Thyroid gland (tissue), 4 donors: ENCODE data around the gene MACROH2A1. TPM values are rescaled to one million over a fixed set of nuclear protein-coding genes. Genes with fewer than 3 reads are reported as not detected.

Experiments used
- DNase-seq, 2 donors: peaks; one replicate each; pipeline ENCODE4 v3.0.0-alpha.2; 2019
- H3K27ac ChIP-seq, 3 donors: fragments of 200-600 bp; sonication (generic); 1 replicate in 2 of 3; 2 replicates in 1 of 3; pipeline ENCODE4 v1.5.1; 2016 to 2019; ENCODE audit warnings: mild to moderate bottlenecking in 1 of 3, moderate library complexity in 1 of 3
- H3K27me3 ChIP-seq: fragments of 200-600 bp; sonication (generic); one replicate; pipeline ENCODE4 v1.5.1; 2019
- H3K36me3 ChIP-seq, 2 donors: fragments of 200-600 bp; sonication (generic); one replicate each; pipeline ENCODE4 v1.5.1; 2016 to 2019
- H3K4me1 ChIP-seq, 2 donors: fragments of 200-600 bp; sonication (generic); one replicate each; pipeline ENCODE4 v1.5.1; 2017 to 2019
- H3K4me3 ChIP-seq, 3 donors: fragments of 200-600 bp; sonication (generic); replicated peaks in 1 of 3; 1 replicate in 2 of 3; 2 replicates in 1 of 3; pipeline ENCODE4 v1.5.1; 2016; ENCODE audit warnings: mild to moderate bottlenecking in 1 of 3
- H3K9me3 ChIP-seq: fragments of 200-600 bp; sonication (generic); one replicate; pipeline ENCODE4 v1.5.1; 2017
- CTCF ChIP-seq, 6 experiments: fragments of 200-600 bp in 3 of 6; fragments of 450-650 bp in 3 of 6; sonication (generic) in 3 of 6; IDR thresholded peaks; one replicate each; pipeline ENCODE4 v1.5.1; 2016 to 2019; ENCODE audit warnings: antibody characterized with exemption in 6 of 6, mild to moderate bottlenecking in 2 of 6, inconsistent platforms in 1 of 6, moderate library complexity in 1 of 6
- POLR2A ChIP-seq, 2 donors: fragments of 450-650 bp; IDR thresholded peaks; one replicate each; pipeline ENCODE4 v1.6.1; 2017; ENCODE audit warnings: antibody characterized with exemption in 2 of 2, mild to moderate bottlenecking in 2 of 2, moderate library complexity in 1 of 2
- WGBS, 2 donors: methylation state at CpG; one replicate each; pipeline ENCODE4 v1.1.5; 2017; 5-methylcytosine and 5-hydroxymethylcytosine counted together
- intact Hi-C: fragments of 100-400 bp; cut with DNase I; formaldehyde crosslinking; loops from one replicate; pipeline ENCODE4 v1.15.1; 2023
- total RNA-seq, 4 donors: library from RNA; depleted of rRNA; stranded (reverse); fragments of >200 nt; gene quantifications; one replicate each; pipeline ENCODE4 v1.2.3, GENCODE V29; 2016

Gene MACROH2A1
- total RNA-seq, 4 donors from 2014 or later, result 149 to 242 (median 227) TPM

DNA sequence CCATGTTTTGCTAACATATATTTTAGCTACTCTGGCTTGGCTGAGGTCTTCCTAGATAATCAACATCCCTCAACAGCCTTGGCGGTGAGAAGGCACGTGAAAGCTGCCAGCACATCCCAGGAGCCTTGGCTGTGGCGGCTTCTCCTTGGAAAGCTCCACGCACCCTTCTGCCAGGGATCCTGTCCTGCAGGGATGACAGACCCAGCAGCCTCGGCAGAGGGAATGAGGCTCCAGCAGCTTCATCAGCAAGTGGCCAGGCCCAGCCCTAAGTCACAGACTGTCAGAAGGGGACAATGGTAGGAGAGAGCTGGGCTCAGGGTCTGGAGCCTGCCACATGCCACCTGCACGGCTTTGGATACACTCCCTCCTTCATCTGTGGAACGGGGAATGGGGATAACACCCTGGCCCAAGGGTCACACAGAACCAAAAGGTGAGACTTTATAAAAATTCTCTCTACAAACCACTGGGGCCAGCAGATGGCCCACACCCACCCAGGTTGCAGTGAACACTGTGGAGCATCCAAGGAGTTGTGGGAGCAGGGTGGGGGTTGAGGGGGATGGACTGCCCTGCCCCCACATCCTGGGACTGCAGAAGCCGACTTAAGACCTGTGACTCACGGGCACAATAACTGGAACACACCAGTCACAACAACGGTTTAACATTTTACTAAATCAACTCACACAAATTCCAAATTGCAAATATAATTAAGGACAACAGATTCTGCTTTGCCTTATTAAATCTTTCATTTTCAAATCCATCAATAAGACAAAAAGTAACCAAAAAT is 65.1 kb downstream of the MACROH2A1 start:
- Histone ChIP-seq H3K4me3 (no peak overlapping the region), H3K4me1 (peaks cover 9 to 11% of the 10 kb centered on the region in 2 donors), H3K27me3 (no peaks in the 10 kb centered on the region), H3K9me3 (no peaks in the 10 kb centered on the region), H3K36me3 (peaks cover 19 to 33% of the 10 kb centered on the region in 2 donors), H3K27ac (no peak overlapping the region)
- no peak for DNase-seq
- 84 to 88% methylated on average over 10 of the region's 10 CpGs for WGBS, 2 donors
- TF ChIP-seq POLR2A (IDR thresholded peaks at IDR 0.05), result no peak
- TF ChIP-seq CTCF (IDR thresholded peaks at IDR 0.05), result no peak
- intact Hi-C loops, result no loop called here

- Histone ChIP-seq H3K36me3 (peaks cover 7 to 23% of the 10 kb centered on the region in 2 donors), H3K4me1 (peaks cover 9 to 11% of the 10 kb centered on the region in 2 donors), H3K27me3 (no peaks in the 10 kb centered on the region), H3K4me3 (no peak overlapping the region), H3K9me3 (no peaks in the 10 kb centered on the region), H3K27ac (no peak overlapping the region)
- intact Hi-C loops, result no loop called here
- DNase-seq, result no peak
- WGBS, 2 donors, result 38 to 46% methylated on average over 5 of the region's 5 CpGs
- TF ChIP-seq POLR2A (IDR thresholded peaks at IDR 0.05) (no peak), CTCF (IDR thresholded peaks at IDR 0.05) (peak in 4 of 6 experiments; percentile 36 to 60 (median 56))
Measured at GRCh38 chr5:135332519-135333150, 66.4 kb downstream of the MACROH2A1 start.

DNA sequence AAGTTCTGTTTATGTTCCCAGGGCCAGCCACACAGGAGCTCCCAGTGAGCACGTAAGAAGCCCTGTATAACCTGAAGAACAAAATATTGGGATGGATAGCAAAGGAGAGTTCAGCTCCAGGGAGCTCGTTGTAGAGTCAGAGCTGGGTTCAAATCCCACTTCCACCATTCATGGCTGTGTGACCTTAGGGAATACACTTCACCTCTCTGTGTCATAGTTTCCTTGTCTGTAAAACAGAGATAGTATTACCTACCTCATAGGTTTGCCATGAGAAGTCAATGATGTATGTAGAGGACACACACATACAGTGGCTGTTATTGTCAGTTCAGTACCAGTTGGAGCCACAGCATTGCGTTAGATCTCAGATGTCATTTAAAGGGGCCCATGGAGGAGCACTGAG is 67.4 kb downstream of the MACROH2A1 start:
- H3K9me3 ChIP-seq, result no peaks in the 10 kb centered on the region
- H3K27ac ChIP-seq, result no peak overlapping the region
- WGBS, 2 donors, result 94 to 95% methylated on average over 3 of the region's 3 CpGs
- DNase-seq, result no peak
- no peaks in the 10 kb centered on the region for H3K27me3 ChIP-seq
- intact Hi-C loops, result no loop called here
- peaks cover 9 to 11% of the 10 kb centered on the region in 2 donors for H3K4me1 ChIP-seq
- H3K36me3 ChIP-seq, result peaks cover 3 to 23% of the 10 kb centered on the region in 2 donors
- TF ChIP-seq POLR2A (IDR thresholded peaks at IDR 0.05) (no peak), CTCF (IDR thresholded peaks at IDR 0.05) (no peak)
- no peak overlapping the region for H3K4me3 ChIP-seq

DNA sequence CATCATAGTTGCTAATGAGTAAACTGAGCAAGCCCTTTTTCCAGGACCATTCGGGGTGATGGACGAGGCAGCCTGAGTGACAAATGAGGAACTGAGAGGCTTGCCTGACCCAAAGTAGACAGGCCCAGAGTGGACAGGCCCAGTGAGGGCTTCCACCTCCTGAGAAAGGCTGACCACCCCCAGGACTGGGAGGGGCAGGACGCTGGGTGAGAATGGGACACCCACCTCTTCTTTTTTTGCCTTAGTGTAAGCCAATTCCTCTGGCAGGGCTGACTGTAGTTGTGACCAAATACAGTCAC is 68.3 kb downstream of the MACROH2A1 start:
- WGBS, 2 donors, result 79 to 80% methylated on average over 3 of the region's 3 CpGs
- Histone ChIP-seq H3K4me3 (no peak overlapping the region), H3K9me3 (no peaks in the 10 kb centered on the region), H3K36me3 (peaks cover 3 to 23% of the 10 kb centered on the region in 2 donors), H3K27ac (no peak overlapping the region), H3K4me1 (peaks cover 4 to 7% of the 10 kb centered on the region in 2 donors), H3K27me3 (no peaks in the 10 kb centered on the region)
- no peak for DNase-seq
- TF ChIP-seq CTCF (IDR thresholded peaks at IDR 0.05) (no peak), POLR2A (IDR thresholded peaks at IDR 0.05) (no peak)
- intact Hi-C loops, result no loop called here
